Activated gamma-delta T cell treated with Interleukin-2 at 50 U/mL for 16 hours (primary cell): Measurements from ENCODE around the gene CETN1.

Experiments
- DNase-seq: peaks from one replicate; pipeline ENCODE4 v3.0.0-alpha.2; 2020

Gene CETN1

GRCh38 chr18:580154-580553 lies at the start of gene CETN1:
CETN1 (plus strand) TSS chr18:580380; CDS start chr18:580409, 29 bp downstream.
- DNase-seq, result no peak

- DNase-seq, result no peak
Observed at GRCh38 chr18:532018-532417, 48.2 kb upstream of the CETN1 start.

- no peak for DNase-seq
Observed at GRCh38 chr18:532632-533031, 47.5 kb upstream of the CETN1 start.

GRCh38 chr18:533995-534601 lies 46.1 kb upstream of the CETN1 start:
- DNase-seq, result no peak

- no peak for DNase-seq
Observed at GRCh38 chr18:543447-544078, 36.6 kb upstream of the CETN1 start.

- DNase-seq, result no peak
Observed at GRCh38 chr18:549967-550366, 30.2 kb upstream of the CETN1 start.

GRCh38 chr18:551404-552061 lies 28.6 kb upstream of the CETN1 start:
- no peak for DNase-seq

- no peak for DNase-seq
Observed at GRCh38 chr18:555705-556457, 24.3 kb upstream of the CETN1 start.

GRCh38 chr18:564708-565561 lies 15.2 kb upstream of the CETN1 start:
- DNase-seq, result no peak

GRCh38 chr18:565562-566061 lies 14.6 kb upstream of the CETN1 start:
- no peak for DNase-seq

- DNase-seq, result no peak
Observed at GRCh38 chr18:567122-567521, 13.1 kb upstream of the CETN1 start.

GRCh38 chr18:568731-569130 lies 11.4 kb upstream of the CETN1 start:
- no peak for DNase-seq

GRCh38 chr18:570256-570655 lies 9.9 kb upstream of the CETN1 start:
- no peak for DNase-seq

GRCh38 chr18:570697-571096 lies 9.5 kb upstream of the CETN1 start:
- DNase-seq, result no peak

- no peak for DNase-seq
Observed at GRCh38 chr18:572091-572830, 7.9 kb upstream of the CETN1 start.

- DNase-seq, result no peak
Observed at GRCh38 chr18:572831-573289, 7.3 kb upstream of the CETN1 start.

- DNase-seq, result no peak
Observed at GRCh38 chr18:573385-573784, 6.8 kb upstream of the CETN1 start.

- no peak for DNase-seq
Observed at GRCh38 chr18:574149-574860, 5.9 kb upstream of the CETN1 start.

- no peak for DNase-seq
Observed at GRCh38 chr18:574865-575645, 5.1 kb upstream of the CETN1 start.

- DNase-seq, result no peak
Observed at GRCh38 chr18:576924-577323, 3.3 kb upstream of the CETN1 start.
